Measurements from ENCODE around the gene ACAT1.
A peak's percentile ranks its signal among the peaks of the same experiment; 100 is the strongest.
"Not testable (repeated sequence)": the region's sequence is repeated elsewhere in the genome, so short reads cannot be mapped to it uniquely, and the experiment has no call there.

The ACAT1 gene

DNA sequence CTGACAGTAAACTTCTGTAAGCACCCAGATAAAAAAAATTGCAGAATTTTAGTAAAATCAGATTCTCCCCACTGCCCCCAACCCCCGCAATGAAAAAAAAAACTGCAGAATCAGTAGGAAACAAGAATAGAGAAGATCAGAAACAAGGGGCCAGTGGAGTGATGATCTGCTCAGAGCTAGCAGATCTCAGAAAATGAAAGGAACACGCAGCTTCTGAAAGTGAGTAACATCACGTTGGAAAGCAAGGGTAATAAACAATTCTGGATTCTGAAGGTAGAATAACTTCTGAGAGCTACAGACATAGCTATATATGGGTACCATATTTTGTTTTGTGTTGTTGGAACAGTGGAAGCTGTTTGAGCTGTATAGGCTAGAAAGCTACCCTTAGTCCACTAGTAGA, 23.2 kb downstream of the ACAT1 start:
- DNase-seq (ENCODE audit: low spot score), result no peak
- in situ Hi-C loops (cut with MboI; ENCODE audit: low pct_unique_long_range_greater_than_20kb, low sequenced_read_pairs, unreplicated experiment), result no loop called here

GRCh38 chr11:108147150-108147549, 25.8 kb downstream of the ACAT1 start:
- in situ Hi-C loops (cut with MboI; ENCODE audit: low pct_unique_long_range_greater_than_20kb, low sequenced_read_pairs, unreplicated experiment), result no loop called here
- no peak for DNase-seq (ENCODE audit: low spot score)
- TF ChIP-seq CTCF (IDR thresholded peaks at IDR 0.05; ENCODE audit: extremely low read depth, insufficient read depth, missing control alignments), result no peak

More for the DNA sequence above, 23.2 kb downstream of the ACAT1 start:
- TF ChIP-seq CTCF (IDR thresholded peaks at IDR 0.05; ENCODE audit: extremely low read depth, insufficient read depth, missing control alignments), result no peak

GRCh38 chr11:108148556-108148955, 27.2 kb downstream of the ACAT1 start:
- TF ChIP-seq CTCF (IDR thresholded peaks at IDR 0.05; ENCODE audit: extremely low read depth, insufficient read depth, missing control alignments), result no peak
- no peak for DNase-seq (ENCODE audit: low spot score)
- in situ Hi-C loops (cut with MboI; ENCODE audit: low pct_unique_long_range_greater_than_20kb, low sequenced_read_pairs, unreplicated experiment), result no loop called here

GRCh38 chr11:108154591-108154990, 33.2 kb downstream of the ACAT1 start:
- in situ Hi-C loops (cut with MboI; ENCODE audit: low pct_unique_long_range_greater_than_20kb, low sequenced_read_pairs, unreplicated experiment), result no loop called here
- no peak for TF ChIP-seq CTCF (IDR thresholded peaks at IDR 0.05; ENCODE audit: extremely low read depth, insufficient read depth, missing control alignments)
- DNase-seq (ENCODE audit: low spot score), result no peak

- DNase-seq (ENCODE audit: low spot score), result peak; percentile 54
- TF ChIP-seq CTCF (IDR thresholded peaks at IDR 0.05; ENCODE audit: extremely low read depth, insufficient read depth, missing control alignments), result no peak
- in situ Hi-C loops (cut with MboI; ENCODE audit: low pct_unique_long_range_greater_than_20kb, low sequenced_read_pairs, unreplicated experiment), result no loop called here
Measured at GRCh38 chr11:108160970-108161566, 39.7 kb downstream of the ACAT1 start.

- DNase-seq (ENCODE audit: low spot score); in situ Hi-C loops (cut with MboI; ENCODE audit: low pct_unique_long_range_greater_than_20kb, low sequenced_read_pairs, unreplicated experiment): not testable (repeated sequence)
Measured at GRCh38 chr11:108162878-108163277, 41.5 kb downstream of the ACAT1 start.

GRCh38 chr11:108167624-108168023, 46.3 kb downstream of the ACAT1 start:
- TF ChIP-seq CTCF (IDR thresholded peaks at IDR 0.05; ENCODE audit: extremely low read depth, insufficient read depth, missing control alignments), result no peak
- in situ Hi-C loops (cut with MboI; ENCODE audit: low pct_unique_long_range_greater_than_20kb, low sequenced_read_pairs, unreplicated experiment), result no loop called here
- no peak for DNase-seq (ENCODE audit: low spot score)

Data from GM13977 (cell line).